ENCODE measurements around the gene GID8.
A peak's percentile ranks its signal among the peaks of the same experiment; 100 is the strongest.

GID8 gene

DNA sequence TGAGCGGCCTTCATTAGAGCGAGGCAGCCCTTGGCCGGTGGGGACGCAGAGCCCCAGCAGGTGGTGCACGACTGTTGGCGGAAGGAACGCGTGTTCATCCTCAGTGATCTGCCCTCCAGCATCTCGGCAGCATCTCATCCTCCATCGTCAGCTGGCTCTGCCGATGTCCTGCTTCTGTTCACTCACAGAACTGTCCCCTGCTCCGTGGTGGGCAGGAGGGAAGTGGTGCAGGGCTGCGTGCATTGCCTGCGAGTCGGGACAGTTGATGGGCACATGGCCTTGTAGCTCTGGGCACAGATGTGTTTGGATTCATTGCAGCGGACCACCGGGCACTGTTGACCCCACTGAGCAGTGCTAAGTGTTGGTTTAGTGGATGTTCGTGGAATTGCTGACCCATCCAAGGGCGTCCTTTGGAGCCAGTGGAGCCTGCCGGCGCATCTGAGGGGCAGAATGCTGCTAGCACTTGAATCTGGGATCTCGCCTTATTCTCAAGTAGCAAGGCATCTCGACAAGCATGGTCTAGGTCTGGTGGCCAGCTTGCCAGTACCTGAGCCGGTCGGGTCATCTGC lies 7.9 kb downstream of the GID8 start:
- no peak for DNase-seq

DNA sequence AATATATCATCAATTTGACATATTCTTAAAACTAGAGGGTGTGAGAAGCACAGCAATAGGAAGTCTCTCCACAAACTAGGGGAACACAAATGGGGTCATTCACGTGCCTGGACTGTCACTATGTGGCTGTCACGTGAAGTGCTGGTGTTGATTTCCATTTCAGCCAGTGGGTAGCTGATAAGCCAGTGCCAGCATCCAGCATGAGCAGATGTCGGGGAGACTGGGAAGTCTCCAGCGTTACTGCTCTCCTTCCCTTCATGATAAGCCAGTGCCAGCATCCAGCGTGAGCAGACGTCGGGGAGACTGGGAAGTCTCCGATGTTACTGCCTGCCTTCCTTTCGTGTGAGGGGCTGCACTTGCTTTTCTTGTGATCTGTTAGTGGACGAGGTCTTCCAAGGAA lies 9.0 kb downstream of the GID8 start:
- DNase-seq = no peak

DNA sequence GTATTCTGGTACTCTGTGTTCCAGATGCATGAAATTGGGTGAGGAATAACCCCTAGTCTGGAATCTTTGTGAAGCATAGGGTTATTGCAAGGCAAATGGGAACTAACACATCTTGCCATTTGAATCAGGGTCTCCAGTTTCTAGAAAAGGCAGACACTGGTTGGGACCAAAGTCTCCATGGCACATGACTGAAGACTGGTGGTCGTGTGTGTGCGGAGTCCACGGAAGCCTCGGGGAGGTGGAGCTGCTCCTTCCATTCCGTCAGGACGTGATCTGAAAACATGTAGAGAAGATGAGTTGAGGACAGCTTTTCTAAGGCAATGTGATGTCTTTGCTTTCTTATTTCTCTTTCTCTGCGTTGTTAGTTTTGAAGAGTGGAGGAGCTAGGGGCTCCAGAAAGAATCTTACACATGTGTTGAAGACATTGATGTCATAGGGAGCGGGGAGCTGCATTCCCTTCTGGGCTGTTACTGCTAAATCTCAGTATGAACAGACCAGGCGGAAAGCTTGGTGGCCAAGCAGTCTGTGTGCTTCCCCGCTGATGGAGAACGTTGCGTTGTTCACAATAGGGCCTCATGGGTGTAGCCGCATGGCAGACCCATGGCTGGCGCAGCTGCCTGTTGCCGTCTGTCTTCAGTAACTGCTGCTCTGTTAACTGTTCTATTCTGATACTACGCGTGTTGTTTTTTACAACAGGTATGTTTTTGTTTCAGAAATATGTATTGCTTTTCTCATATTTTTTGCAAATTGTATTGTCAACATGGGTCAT lies 9.8 kb downstream of the GID8 start:
- DNase-seq = no peak

GRCh38 chr20:62949153-62949821 lies 11.3 kb downstream of the GID8 start:
- no peak for DNase-seq

GRCh38 chr20:62949962-62950361 lies 12.0 kb downstream of the GID8 start:
- DNase-seq = no peak

DNA sequence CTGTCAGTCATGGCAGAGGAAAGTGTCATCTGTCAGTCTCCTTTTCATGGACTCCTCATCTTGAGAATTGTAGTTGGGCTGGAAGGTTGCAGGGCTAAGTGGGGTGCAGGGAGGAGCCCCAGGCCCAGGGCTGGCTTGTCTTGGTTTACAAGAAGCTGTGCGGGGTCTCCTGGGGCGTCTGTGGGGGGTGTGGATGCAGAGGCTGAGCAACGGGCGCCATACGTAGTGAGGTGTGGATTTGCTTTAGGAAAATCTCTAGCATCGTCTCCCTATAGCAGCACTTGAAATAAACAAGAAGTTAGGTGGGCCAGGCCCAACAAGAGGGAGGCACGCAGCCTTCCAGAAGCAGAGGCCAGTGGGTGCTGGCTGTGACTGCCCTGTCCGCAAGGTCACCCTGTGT lies 12.8 kb downstream of the GID8 start:
- no peak for DNase-seq

DNA sequence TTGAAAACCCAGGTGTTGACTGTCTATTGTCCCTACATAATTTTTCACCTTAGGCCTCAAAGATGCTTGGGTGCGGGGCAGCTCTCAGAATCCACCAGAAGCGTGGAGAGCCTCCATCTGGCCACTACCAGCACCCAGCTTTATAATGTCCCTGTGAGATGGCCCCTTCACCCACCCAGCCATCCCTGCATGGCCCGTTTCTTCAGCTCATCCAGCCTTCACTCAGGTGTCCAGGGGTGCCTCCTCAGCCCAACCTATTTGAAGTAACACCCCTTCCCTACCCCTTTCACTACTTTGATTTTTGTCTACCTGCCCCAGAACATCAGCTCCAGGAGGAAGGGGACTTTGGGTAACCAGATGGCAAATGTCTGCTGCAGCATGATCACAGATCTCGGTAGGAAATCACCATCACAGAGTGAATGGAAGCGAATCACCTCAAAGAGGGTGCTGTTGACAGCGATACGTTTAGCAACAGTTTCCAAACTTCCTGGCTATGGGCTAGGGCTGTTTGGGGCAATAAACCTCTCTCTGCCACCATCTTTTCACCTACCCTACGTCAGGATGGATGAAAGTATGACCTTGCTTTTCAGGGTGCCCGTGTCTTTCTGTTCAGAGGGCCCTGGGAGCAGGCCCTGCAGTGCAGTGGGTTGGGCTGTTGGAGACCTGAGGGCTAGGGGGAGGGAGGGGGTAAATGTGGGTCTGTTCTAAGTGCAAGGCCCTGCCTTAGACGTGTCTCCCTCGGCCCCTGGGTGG lies 13.4 kb downstream of the GID8 start:
- no peak for DNase-seq

GRCh38 chr20:62951896-62952372 lies 14.0 kb downstream of the GID8 start:
- DNase-seq = no peak

DNA sequence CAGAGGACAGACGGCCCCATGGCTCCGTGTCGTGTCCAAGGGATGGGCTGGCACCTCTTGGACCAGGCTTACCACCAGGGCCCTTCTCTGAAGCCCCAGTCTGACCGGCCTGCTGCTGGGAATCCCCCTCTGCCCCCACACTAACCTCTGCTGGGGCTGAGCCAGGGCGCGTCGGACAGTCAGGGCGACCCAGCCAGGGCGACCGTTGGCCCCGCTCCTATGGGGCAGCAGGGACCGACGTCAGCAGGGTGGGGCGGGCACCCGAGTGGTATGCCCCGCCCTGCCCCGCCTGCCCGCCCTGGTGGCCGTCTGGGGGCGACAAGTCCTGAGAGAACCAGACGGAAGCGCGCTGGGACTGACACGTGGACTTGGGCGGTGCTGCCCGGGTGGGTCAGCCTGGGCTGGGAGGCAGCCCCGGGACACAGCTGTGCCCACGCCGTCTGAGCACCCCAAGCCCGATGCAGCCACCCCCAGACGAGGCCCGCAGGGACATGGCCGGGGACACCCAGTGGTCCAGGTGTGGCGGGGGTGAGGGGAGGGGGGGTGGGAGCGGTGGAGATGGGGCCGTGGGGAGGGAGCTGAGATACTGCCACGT lies 14.5 kb downstream of the GID8 start, which contains the start of gene SLC17A9:
Gene SLC17A9 (plus strand): TSS at position 337 of the 595 bp plus-strand sequence. CDS start 122 bp downstream, at position 459.
- peak; percentile 55 for DNase-seq

GRCh38 chr20:62952968-62953838 lies 15.3 kb downstream of the GID8 start:
- no peak for DNase-seq

- peak; percentile 80 for DNase-seq
Observed at GRCh38 chr20:62953839-62954703, 16.1 kb downstream of the GID8 start.

DNA sequence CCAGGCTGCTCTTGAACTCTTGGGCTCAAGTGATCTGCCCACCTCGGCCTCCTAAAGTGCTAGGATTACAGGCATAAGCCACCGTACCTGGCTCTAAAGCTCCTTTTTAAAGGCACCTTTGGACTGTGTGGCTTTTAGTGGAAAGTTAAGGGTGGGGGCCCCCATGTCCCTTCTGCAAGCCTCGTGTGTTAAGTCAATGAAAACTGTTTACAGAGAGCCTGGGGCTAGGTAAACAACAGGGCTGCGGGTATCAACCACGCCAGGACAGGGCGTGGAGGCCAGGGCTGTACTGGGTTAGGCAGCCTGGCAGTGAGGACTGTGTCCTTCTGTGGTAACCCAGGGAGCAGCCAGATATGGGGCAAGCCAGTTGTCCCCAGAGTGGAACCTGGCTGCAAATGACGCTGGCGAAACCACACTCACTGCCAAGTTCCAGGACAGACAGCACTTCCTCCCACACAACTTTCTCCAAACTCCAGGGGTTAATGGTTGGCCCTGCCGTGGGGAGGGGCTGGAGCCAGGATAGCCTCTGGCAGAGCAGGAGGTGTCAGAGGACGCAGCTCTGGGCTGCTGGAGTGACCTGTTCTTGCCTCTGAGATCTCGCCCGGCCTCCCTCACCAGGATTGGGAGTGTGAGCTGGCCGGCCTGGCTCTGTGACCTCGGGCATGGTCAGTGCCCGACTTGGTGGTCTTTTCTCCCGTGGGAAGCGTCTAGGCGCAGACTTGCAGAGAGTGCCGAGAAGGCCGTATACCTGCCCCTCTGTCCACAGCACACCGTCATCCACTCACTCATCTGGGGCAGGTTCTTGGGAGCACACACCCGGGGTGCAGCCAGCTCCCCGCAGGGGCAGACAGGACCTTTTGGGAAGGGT lies 17.8 kb downstream of the GID8 start:
- DNase-seq = no peak

GRCh38 chr20:62956387-62957135 lies 18.6 kb downstream of the GID8 start:
- DNase-seq = no peak

DNA sequence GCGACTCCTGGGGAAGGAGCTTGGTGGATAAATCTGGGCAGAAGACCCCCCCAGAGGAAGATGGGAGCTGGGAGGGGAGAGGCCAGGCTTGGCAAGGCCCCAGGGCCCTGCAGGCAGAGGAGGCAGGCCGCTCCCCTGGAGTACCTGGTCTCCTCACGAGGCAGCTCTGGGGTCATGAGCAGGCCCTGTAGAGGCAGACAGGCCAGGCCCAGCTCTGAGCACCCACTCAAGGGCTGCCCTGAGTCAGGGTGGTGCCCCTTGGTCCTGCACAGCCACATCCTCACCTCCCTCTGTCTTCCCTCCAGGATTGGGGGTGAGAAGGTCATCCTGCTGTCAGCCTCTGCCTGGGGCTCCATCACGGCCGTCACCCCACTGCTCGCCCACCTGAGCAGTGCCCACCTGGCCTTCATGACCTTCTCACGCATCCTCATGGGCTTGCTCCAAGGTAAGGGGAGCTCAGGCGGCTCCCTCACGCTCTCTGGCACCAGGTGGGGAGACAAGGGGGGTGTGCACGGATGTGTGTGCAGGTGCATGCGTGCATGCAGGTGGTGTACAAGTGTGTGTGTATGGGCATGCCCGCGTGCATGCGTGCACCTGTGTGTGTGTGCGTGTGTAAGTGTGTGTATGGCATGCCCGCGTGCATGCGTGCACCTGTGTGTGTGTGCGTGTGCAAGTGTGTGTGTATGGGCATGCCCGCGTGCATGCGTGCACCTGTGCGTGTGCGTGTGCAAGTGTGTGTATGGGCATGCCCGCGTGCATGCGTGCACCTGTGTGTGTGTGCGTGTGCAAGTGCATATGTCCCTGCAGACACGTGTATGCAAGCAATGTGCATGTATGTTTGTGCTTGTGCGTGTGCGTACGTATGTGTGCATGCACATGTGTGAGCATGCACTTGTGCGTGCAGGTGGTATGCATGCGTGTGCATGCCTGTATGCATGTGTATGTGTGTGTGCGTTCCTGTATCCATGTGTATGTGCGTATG lies 19.5 kb downstream of the GID8 start:
- DNase-seq = no peak

DNA sequence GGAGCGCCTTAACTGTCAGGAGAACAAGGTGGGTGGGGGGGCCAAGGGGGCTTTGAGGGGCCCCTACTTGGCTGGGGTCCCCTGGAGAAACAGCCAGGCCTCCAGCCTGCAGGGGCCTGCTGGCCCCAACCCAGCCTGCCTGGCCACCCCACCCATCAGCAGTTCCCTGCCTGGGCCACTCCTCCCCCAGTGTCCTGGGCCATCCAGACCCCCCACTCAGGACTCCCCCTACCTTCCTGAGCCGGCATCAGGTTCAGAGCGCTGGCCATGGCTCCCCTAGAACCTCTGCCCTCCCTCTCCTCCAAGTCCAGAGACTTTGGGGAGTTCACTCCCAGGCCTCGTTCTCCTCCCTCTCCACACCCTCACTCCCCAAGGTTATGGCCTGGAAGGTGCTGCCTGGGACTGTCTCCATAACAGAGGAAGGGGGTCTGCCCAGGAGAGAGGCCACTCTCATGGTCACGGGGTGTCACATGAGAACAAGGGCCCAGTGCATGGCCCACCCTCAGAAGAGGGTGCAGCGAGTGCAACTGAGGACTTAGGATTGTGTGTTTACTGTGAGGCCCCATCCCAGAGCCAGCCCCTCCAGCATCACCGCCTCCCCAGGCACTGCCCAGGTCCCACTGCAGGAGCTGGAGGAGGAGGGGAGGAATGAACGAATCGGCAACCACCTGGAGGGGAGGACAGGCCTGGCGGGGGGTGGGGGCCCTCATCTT lies 20.6 kb downstream of the GID8 start:
- DNase-seq = no peak

DNA sequence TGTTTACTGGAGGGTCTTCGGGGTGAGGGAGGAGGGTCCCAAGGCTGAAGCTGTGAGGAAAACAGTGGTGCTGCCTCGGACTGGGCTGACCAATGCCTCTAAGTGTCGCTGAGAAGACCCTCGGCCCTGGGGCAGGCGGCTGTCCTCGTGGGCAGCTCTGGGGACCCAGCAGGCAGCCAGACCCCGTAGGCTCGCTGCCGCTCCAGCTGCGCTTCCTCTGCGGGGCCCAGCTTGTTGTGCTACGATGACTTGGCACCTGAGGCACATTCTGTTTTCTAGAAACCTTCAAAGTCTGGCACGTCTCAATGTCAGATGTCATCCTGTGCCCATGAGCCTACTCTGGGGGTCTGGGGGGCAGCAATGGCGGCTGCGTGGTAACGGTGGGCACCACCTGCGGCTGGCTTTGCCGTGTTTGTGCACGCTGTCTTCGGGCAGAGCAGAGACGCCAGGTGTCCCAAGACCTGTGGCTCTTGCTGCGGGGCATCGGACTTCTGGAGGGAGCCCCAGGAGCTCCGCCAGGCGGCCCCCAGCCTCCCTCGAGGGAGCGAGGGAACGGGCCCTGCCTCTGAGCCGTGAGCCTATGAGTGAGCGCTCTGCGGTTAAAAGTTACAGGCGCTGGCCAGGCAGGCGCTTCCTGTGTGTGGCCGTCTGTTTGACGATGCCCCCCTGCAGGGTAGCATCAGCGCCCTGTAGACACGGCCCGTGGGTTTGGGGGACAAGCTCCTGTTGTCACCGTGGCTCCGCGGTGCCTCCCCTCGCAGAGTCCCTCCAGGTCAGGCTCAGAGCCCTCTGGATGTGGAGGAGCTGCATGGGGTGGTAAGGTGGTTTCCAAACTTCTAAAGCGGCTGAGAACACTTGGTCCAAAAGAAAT lies 21.4 kb downstream of the GID8 start:
- DNase-seq = no peak
